GM18499 (cell line): ENCODE data around the gene VDR.
A peak's percentile ranks its signal among the peaks of the same experiment; 100 is the strongest.

ENCODE experiments used
- ATAC-seq: cut with Tn5 transposase; IDR thresholded peaks from one replicate; pipeline ENCODE4 v1.9.1; 2021; ENCODE audit warnings: moderate number of reproducible peaks; ENCODE audit not compliant: insufficient read depth, unreplicated experiment

VDR gene

GRCh38 chr12:47834199-47834903 lies 70.4 kb downstream of the VDR start:
- no peak for ATAC-seq

GRCh38 chr12:47833591-47834012 lies 71.2 kb downstream of the VDR start:
- ATAC-seq = no peak

- ATAC-seq = peak; percentile 40
Observed at GRCh38 chr12:47832263-47832933, 72.4 kb downstream of the VDR start.

GRCh38 chr12:47829584-47829983 lies 75.2 kb downstream of the VDR start:
- no peak for ATAC-seq

- ATAC-seq = no peak
Observed at GRCh38 chr12:47828976-47829482, 75.8 kb downstream of the VDR start.

GRCh38 chr12:47828008-47828975 lies 76.5 kb downstream of the VDR start:
- no peak for ATAC-seq

GRCh38 chr12:47825173-47825639 lies 79.6 kb downstream of the VDR start:
- ATAC-seq = no peak

GRCh38 chr12:47824635-47825034 lies 80.2 kb downstream of the VDR start:
- ATAC-seq = no peak

GRCh38 chr12:47824198-47824597 lies 80.6 kb downstream of the VDR start:
- no peak for ATAC-seq

GRCh38 chr12:47823422-47824086 lies 81.2 kb downstream of the VDR start:
- ATAC-seq = no peak

GRCh38 chr12:47822863-47823262 lies 81.9 kb downstream of the VDR start:
- ATAC-seq = no peak

- no peak for ATAC-seq
Observed at GRCh38 chr12:47822401-47822800, 82.4 kb downstream of the VDR start.

- no peak for ATAC-seq
Observed at GRCh38 chr12:47821346-47821706, 83.5 kb downstream of the VDR start.

GRCh38 chr12:47820631-47821345 lies 84.0 kb downstream of the VDR start:
- no peak for ATAC-seq

GRCh38 chr12:47819896-47820630 lies 84.7 kb downstream of the VDR start, which contains the start of gene HDAC7:
TSS of gene HDAC7 (minus strand) at chr12:47819903. CDS start at chr12:47819785, 118 bp downstream.
- no peak for ATAC-seq

- ATAC-seq = no peak
Observed at GRCh38 chr12:47819138-47819895, 85.5 kb downstream of the VDR start.

GRCh38 chr12:47818467-47819137 lies 86.2 kb downstream of the VDR start:
- ATAC-seq = no peak
